ENCODE measurements around the gene LHX4.

LHX4 gene

DNA sequence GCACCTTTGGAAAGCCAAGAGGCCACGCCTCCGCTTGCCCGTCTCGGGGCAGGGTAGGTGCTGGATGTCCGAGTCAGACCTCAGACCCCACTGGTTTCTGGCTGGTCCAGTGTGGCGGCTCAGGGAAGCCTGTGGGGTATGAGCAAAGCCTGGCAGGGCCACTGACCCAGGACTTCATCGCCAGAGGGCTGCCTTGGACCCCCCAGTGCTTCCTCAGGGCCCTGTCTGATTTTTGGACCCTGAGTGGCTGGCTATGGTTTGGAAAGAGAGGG, 20.4 kb downstream of the LHX4 start:
- Mint-ChIP-seq H3K27ac (no peak overlapping the region), H3K9me3 (no peaks in the 10 kb centered on the region), H3K4me1 (ENCODE audit: low read depth) (peaks cover 17% of the 10 kb centered on the region), H3K36me3 (ENCODE audit: low read depth) (no peaks in the 10 kb centered on the region), H3K4me3 (no peak overlapping the region), H3K27me3 (peaks cover 21% of the 10 kb centered on the region)
- intact Hi-C loops (cut with micrococcal nuclease) = no loop called here

DNA sequence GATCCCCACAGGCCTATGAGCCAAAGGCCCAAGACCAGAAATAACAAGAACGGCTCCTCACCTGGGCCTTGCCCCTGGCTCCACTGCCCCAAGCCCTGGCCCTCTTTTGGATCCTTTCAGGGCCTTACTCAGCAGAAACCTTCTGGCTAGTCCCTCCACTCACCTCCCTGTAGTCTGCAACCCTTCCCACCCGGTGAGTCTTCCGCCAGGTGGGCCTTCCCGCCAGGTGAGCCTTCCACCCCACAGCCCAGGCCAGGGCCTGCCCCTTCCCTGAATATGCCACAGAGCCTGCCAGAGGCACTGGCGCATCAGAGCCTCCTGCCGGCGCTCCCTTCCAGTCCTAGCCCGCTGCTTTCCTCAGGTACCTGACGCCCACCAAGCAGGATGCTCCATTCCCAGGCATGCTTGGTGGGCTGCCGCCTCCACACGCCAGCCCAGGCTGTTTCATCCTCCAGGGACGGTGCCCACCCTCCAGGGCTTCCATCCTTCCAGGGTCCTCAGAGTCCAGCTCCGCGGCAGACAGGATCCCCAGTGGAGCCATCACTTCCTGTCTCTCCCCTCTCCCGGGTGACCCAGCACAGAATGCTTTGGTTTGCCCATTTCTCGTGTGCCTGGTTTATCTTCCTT, 20.9 kb downstream of the LHX4 start:
- Mint-ChIP-seq H3K27me3 (peaks cover 21% of the 10 kb centered on the region), H3K36me3 (ENCODE audit: low read depth) (no peaks in the 10 kb centered on the region), H3K9me3 (no peaks in the 10 kb centered on the region), H3K27ac (no peak overlapping the region), H3K4me1 (ENCODE audit: low read depth) (peaks cover 22% of the 10 kb centered on the region), H3K4me3 (no peak overlapping the region)
- intact Hi-C loops (cut with micrococcal nuclease) = no loop called here

DNA sequence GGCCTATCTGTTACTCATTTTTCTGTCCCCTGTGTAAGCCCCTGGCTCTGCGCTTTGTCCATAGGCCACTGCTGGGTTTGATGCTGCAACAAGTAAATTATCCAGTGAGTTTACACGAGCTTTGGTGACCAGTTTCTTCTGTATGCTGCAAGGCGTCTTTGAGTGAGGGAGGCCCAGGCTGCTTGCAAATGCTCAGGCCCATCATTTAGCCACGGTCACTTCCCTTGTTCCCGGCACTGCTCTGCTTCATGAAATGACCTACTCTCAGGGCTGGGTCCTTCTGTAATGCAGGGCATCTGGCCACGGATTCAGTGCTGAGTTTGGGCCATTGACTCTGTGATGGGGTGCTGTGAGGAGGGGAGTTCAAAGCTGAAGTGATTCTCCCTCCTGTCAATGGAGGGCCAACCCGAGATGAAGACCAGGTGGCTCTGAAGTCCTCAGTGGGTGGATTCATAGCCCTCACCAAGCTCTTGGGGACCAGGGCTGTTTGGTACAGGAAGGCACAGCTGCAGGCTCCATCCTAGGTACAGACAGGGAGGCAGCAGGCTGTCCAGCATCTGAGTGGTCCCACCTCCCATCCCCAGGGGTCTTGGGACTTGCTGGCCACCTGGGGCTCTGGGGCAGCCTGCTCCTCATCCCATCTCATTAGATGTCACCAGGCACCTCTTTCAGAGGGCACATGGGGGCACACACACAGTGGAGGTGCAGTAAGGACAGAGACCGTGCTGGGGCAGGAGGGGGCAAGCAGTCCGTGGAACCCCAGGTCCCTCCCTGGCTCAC, 21.7 kb downstream of the LHX4 start:
- H3K27ac Mint-ChIP-seq = no peak overlapping the region

DNA sequence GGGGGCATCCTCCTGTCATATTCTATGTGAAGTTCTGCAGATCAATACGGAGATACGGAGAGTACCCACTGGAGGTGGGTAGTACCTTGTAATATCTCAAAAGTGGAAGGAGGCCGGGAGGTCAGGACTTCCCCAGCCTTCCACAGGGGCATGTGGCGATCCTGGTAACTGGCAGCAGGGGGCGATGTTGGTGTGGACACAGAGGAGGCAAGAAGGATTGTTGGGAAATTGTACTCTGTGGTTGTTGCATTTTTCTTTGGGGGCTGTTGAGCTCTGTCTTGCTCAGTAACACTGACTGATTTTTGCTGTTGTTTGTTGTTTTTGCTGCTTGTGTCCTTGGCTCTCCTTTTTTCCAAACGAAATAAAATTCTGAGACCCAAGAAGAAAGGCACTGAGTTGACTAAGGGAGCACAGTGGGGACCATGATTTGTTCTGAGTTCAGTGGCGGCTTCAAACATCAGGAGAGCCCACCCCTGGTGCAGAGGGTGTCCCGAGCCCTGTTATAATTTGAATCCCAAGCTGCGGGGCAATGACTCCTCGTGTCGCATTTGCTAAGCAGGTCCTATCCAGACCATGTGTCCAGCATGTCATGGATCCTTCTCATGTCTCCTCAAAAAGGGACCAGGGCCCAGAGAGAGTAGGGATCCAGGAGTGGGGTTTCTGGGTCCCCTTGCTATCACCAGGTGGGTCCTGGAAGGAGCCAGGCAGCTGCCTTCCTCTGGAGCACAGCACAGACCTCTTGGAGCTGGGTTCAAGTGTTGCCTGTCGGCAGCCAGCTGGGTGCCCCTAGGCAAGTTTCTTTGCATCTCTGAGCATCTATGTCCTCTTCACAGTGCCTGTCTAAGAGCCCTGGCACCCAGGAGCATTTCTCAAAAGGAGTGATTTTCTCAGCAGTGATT, 22.8 kb downstream of the LHX4 start:
- Mint-ChIP-seq H3K4me3 (no peak overlapping the region), H3K36me3 (ENCODE audit: low read depth) (no peaks in the 10 kb centered on the region), H3K27ac (peak overlapping the region; percentile 53), H3K27me3 (peaks cover 29% of the 10 kb centered on the region), H3K9me3 (no peaks in the 10 kb centered on the region), H3K4me1 (ENCODE audit: low read depth) (peaks cover 28% of the 10 kb centered on the region)
- intact Hi-C loops (cut with micrococcal nuclease) = loop anchor here (1.0 kb wide), 3 partner anchors 163 to 229 kb away; no protein-coding TSS in a partner anchor

More for the DNA sequence above, 21.7 kb downstream of the LHX4 start:
- peaks cover 26% of the 10 kb centered on the region for H3K27me3 Mint-ChIP-seq
- H3K4me3 Mint-ChIP-seq = no peak overlapping the region
- H3K4me1 Mint-ChIP-seq (ENCODE audit: low read depth) = peaks cover 28% of the 10 kb centered on the region
- H3K36me3 Mint-ChIP-seq (ENCODE audit: low read depth) = no peaks in the 10 kb centered on the region
- intact Hi-C loops (cut with micrococcal nuclease) = loop anchor here (1.0 kb wide), 3 partner anchors 165 to 231 kb away; no protein-coding TSS in a partner anchor
- H3K9me3 Mint-ChIP-seq = no peaks in the 10 kb centered on the region

DNA sequence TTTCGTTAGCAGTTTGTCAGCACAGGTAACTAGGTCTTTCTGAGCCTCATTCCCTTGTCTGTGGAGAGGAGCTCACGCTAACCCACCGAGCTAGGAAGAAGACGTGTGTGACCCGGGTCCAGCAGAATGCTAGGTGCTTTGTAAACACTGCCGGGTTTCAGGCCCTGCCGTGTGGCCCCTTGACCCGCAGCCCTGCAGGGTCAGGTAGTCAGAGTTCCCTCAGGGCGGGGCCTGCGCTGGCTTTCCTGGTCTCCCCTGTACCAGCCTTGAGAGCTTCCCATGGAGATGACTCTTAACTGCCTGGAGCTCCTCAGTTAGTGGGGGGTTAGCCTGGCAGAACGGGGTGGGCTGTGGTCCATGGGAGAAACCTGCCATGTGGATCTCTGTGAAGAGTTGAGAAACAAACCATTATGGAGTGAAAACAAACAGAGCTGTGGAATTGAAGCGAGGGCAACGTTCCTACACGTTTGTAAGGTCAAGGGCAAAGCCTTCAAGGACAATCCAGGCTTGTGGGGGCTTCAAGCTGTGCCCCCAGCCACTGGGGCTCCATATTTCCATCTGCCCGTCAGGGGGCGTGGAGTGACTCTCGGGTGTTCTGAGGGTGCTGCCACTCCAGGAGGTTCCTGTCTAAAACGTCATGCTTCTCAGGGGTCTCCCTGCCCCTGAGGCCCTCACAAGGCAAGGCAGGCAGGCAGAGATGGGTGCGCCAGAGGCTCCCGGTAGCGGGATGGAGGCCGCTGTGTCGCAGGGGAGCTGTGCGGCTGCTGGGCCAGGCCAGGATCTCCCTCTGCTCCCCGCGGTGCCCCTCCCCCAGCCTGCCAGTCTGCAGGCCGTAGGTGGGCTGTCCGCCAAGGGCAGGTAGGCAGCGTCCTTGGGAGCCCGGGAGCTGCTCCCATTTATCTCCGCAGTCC, 23.8 kb downstream of the LHX4 start:
- Mint-ChIP-seq H3K27ac (peak overlapping the region; percentile 53), H3K27me3 (peaks cover 35% of the 10 kb centered on the region), H3K4me1 (ENCODE audit: low read depth) (peaks cover 28% of the 10 kb centered on the region), H3K4me3 (no peak overlapping the region), H3K36me3 (ENCODE audit: low read depth) (no peaks in the 10 kb centered on the region), H3K9me3 (no peaks in the 10 kb centered on the region)
- intact Hi-C loops (cut with micrococcal nuclease) = no loop called here

DNA sequence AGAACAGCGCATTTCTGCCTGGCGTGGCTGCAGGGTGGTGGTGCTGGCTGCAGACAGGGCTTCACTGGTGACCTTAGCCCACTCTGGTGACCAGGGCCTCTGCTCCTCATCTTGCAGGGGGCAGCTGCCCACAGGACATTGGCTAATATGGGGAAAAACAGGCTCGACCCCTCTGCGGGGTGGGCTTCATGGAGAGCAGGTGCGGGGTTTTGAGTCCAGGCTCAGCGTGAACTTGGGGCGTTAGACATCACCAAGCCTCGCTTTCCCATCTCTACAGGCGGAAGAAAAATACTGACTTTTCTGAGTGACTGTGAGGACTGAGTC, 24.4 kb downstream of the LHX4 start:
- intact Hi-C loops (cut with micrococcal nuclease) = no loop called here
- Mint-ChIP-seq H3K9me3 (no peaks in the 10 kb centered on the region), H3K27ac (peak overlapping the region; percentile 23), H3K4me1 (ENCODE audit: low read depth) (peaks cover 32% of the 10 kb centered on the region), H3K4me3 (no peak overlapping the region), H3K27me3 (peaks cover 37% of the 10 kb centered on the region), H3K36me3 (ENCODE audit: low read depth) (no peaks in the 10 kb centered on the region)

DNA sequence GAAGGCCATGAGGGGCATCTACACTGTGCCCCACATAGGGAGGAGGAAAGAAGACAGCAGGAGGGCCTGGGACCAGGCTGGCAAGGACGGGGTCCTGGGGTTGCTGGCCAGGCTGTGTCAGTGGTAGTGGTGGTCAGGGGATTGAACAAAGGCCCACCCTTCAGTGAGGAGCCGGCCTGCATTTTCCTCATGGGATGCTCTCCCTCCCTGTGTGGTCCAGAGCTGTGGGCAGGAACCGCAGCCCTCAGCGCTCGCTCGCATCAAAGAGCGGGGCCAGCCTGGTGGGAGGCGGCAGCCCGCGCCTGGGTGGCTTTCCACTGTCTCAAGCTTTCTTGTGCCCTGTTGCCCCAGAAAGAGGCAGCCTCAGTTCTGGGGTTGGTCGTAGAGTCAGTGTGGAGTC, 24.8 kb downstream of the LHX4 start:
- Mint-ChIP-seq H3K4me1 (ENCODE audit: low read depth) (peaks cover 32% of the 10 kb centered on the region), H3K27ac (peak overlapping the region; percentile 23), H3K4me3 (no peak overlapping the region), H3K27me3 (peaks cover 38% of the 10 kb centered on the region), H3K9me3 (no peaks in the 10 kb centered on the region), H3K36me3 (ENCODE audit: low read depth) (no peaks in the 10 kb centered on the region)
- intact Hi-C loops (cut with micrococcal nuclease) = no loop called here

DNA sequence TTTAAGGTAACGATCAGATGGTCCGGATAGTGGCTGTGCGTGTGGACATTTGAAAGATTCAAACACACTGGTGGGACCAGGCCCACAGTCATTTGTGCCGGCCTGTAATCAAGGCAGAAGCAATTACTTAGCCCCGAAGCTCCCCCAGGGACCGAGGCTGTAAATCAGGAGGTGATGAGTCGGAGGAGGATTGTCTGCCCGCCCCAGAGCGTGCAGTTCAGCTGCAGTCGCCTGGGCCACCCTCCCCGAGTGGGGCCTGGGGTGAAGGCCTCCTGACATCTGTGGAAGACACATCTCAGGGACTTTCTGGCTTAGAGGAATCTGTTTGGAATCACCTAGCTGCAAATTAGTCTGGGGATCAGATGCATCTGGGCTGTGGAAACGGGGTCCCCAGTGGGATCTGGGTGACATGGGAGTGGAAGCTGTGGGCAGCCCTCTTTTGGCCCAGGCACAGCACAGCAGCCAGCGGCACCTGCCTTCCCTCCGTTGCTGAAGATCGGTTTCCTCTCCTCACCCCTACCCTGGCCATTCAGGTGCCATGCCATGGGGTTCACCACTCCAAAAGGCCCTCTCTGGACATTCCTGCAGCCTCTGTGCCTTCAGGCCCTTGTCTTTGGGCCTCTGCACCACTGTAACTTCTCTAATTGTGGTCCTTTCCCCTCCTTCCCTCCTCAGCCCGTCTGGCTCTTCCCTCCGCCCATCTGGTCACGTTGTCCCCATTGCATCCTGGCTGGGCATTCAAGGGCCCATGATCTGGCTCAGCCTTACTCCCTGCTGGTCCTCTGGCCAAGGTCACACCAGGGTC, 25.7 kb downstream of the LHX4 start:
- Mint-ChIP-seq H3K27me3 (peaks cover 44% of the 10 kb centered on the region), H3K9me3 (no peaks in the 10 kb centered on the region), H3K36me3 (ENCODE audit: low read depth) (no peaks in the 10 kb centered on the region), H3K27ac (peak overlapping the region; percentile 8), H3K4me1 (ENCODE audit: low read depth) (peaks cover 32% of the 10 kb centered on the region), H3K4me3 (no peak overlapping the region)
- intact Hi-C loops (cut with micrococcal nuclease) = no loop called here

DNA sequence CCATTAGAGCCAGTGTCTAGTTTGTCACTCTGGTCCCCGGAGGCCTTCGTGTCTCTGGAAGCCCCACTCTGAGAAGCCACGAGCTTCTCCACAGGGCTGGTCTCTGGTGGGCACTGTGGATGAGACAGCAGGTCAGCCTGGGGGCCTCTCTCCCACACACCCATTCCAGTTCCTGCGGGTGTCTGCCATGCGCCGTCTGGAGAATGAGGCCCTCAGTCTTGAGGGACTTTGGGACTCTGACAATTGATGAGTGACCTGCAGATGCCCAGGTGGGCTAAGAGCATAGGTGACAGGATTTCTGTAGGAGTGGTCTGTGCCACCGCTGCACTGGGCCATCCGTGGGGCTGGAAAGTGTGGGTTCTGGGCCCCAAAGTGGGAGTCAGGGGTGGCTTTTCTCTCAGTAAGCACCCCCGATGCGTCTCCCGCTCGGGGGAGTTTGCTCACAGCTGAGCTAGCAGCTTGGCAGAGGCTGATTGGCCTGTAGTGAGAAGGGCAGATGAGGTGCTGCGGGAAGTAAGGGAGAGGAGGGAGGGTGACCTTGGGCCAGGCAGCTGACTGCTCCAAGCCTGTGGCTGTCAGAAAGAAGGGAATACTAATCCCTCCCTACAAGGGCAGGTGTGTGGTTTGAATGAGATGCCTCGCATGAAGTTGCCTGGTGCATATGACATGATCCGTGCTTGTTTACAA, 26.4 kb downstream of the LHX4 start:
- peak overlapping the region; percentile 8 for H3K27ac Mint-ChIP-seq

DNA sequence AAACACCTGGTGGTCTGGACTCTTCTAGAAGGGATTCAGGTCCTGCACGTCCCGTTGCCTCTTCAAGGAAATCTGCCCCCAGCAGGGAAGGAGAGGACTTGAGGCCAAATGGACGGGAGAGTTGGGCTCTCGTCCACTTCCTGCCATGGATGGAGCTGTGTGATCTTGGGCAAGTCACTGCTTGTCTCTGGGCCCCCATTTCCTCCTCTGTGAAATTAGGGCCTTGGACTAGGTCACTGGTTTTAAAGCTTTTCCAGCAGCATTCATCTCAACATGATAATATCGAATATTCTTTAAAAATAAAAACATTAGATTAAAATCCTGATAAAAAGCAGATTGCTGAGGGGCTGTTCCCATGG, 26.9 kb downstream of the LHX4 start:
- intact Hi-C loops (cut with micrococcal nuclease) = no loop called here
- no peak overlapping the region for H3K27ac Mint-ChIP-seq
- no peaks in the 10 kb centered on the region for H3K36me3 Mint-ChIP-seq (ENCODE audit: low read depth)

More for the DNA sequence above, 26.4 kb downstream of the LHX4 start:
- Mint-ChIP-seq H3K27me3 (peaks cover 45% of the 10 kb centered on the region), H3K9me3 (no peaks in the 10 kb centered on the region), H3K36me3 (ENCODE audit: low read depth) (no peaks in the 10 kb centered on the region), H3K4me3 (no peak overlapping the region), H3K4me1 (ENCODE audit: low read depth) (peaks cover 32% of the 10 kb centered on the region)
- intact Hi-C loops (cut with micrococcal nuclease) = no loop called here

DNA sequence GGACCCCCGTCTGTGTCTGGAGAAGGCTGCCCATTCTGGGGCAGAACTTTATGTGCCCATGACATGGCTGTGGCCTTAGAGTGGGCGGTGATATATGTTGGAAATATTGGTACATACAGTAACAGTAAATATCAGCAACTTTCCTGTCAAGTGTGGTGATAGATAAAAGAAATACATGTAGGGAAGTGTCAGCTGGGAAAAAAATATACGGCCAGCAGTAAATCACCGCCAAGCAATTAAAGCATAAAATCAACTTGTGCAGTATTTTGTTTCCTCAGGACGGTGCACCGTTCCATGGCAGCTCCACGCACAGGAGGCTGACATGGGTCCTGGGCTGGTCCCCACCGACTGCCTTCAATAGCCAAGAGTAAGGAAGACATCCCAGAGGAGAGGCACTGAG, 27.4 kb downstream of the LHX4 start:
- intact Hi-C loops (cut with micrococcal nuclease) = no loop called here
- H3K36me3 Mint-ChIP-seq (ENCODE audit: low read depth) = no peaks in the 10 kb centered on the region
- H3K27me3 Mint-ChIP-seq = peaks cover 39% of the 10 kb centered on the region
- H3K27ac Mint-ChIP-seq = no peak overlapping the region
- no peak overlapping the region for H3K4me3 Mint-ChIP-seq
- no peaks in the 10 kb centered on the region for H3K9me3 Mint-ChIP-seq
- peaks cover 30% of the 10 kb centered on the region for H3K4me1 Mint-ChIP-seq (ENCODE audit: low read depth)

More for the DNA sequence above, 26.9 kb downstream of the LHX4 start:
- Mint-ChIP-seq H3K4me1 (ENCODE audit: low read depth) (peaks cover 32% of the 10 kb centered on the region), H3K9me3 (no peaks in the 10 kb centered on the region), H3K4me3 (no peak overlapping the region), H3K27me3 (peaks cover 41% of the 10 kb centered on the region)

DNA sequence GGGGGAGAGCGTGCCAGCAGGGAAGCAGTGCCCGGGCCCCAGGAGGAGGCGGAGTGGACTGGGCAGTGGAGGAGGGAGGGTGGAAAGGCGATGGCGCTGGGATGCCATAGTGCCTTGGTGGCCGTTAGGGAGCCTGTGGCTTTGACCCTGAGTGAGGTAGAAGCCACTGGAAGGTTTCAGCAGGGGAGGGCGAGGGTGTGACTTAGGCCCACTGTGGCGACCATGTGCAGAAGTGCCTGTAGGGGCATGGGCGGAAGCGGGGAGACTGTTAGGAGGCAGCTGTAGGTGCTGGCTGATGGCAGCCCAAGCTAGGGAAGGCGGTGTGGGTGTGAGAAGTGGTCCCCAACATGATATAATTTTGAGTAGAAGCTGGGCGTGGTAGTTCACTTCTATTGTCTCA, 28.2 kb downstream of the LHX4 start:
- Mint-ChIP-seq H3K4me3 (no peak overlapping the region), H3K27me3 (peaks cover 45% of the 10 kb centered on the region), H3K27ac (no peak overlapping the region), H3K9me3 (no peaks in the 10 kb centered on the region), H3K36me3 (ENCODE audit: low read depth) (no peaks in the 10 kb centered on the region), H3K4me1 (ENCODE audit: low read depth) (peaks cover 24% of the 10 kb centered on the region)
- intact Hi-C loops (cut with micrococcal nuclease) = no loop called here

Data from dendritic cell treated with granulocyte-macrophage colony-stimulating factor and Interleukin-4, amounts not matched to agents 40 ng/mL and 50 ng/mL, for 4 days (primary cell).